Mesodermal cell (in vitro differentiated cells): ENCODE data around the gene INPPL1.
A peak's percentile ranks its signal among the peaks of the same experiment; 100 is the strongest.

ENCODE experiments used
- H3K27ac ChIP-seq: 2 replicates; pipeline ENCODE4 v1.7.0; 2013; ENCODE audit warnings: mild to moderate bottlenecking, low read depth, low read length, moderate library complexity; ENCODE audit not compliant: severe bottlenecking
- H3K36me3 ChIP-seq: 2 replicates; pipeline ENCODE4 v1.7.1; 2013; ENCODE audit warnings: mild to moderate bottlenecking, low read length, moderate library complexity; ENCODE audit not compliant: control insufficient read depth, insufficient read depth
- H3K4me1 ChIP-seq: one replicate; pipeline ENCODE4 v1.7.1; 2013; ENCODE audit warnings: mild to moderate bottlenecking, low read length; ENCODE audit not compliant: insufficient read depth, control insufficient read depth, poor library complexity, severe bottlenecking
- H3K4me3 ChIP-seq: 2 replicates; pipeline ENCODE4 v1.7.0; 2013; ENCODE audit warnings: low read length, control low read depth, mild to moderate bottlenecking; ENCODE audit not compliant: insufficient read depth, poor library complexity, severe bottlenecking; ENCODE audit errors: extremely low read depth
- H3K9me3 ChIP-seq: 2 replicates; pipeline ENCODE4 v1.7.1; 2013; ENCODE audit warnings: mild to moderate bottlenecking, low read length, moderate library complexity; ENCODE audit not compliant: control insufficient read depth
- WGBS, 2 experiments: methylation state at CpG; one replicate each; pipeline ENCODE4 v1.1.5; 2013; ENCODE audit warnings: missing lambda C conversion rate in 2 of 2; ENCODE audit not compliant: insufficient coverage in 2 of 2; 5-methylcytosine and 5-hydroxymethylcytosine counted together

Gene INPPL1

DNA sequence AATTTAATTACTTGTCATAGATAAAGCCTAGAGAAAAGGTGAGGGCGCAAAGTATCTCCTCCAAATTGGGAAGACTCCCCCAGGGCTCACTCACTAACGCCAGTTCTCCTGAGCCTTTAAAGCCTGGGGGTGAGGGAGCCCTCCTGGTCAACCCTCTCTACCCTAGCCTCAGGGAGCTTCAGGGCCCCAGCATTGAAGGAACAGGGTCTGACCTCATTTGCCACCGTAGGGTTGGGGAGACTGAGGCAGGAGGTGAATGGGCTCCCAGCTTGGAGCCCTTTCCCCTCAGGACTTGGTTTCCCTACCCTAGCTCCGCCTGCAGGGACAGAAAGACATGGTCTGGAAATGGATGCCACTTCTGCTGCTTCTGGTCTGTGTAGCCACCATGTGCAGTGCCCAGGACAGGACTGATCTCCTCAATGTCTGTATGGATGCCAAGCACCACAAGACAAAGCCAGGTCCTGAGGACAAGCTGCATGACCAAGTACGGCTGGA, 6.3 kb upstream of the INPPL1 start:
- no peak overlapping the region for H3K27ac ChIP-seq
- no peaks in the 10 kb centered on the region for H3K36me3 ChIP-seq
- whole genome bisulfite sequencing, 2 experiments: 93 to 100% methylated on average over 3 to 5 of the region's 5 CpGs
- no peaks in the 10 kb centered on the region for H3K9me3 ChIP-seq
- no peak overlapping the region for H3K4me3 ChIP-seq
- peaks cover 7% of the 10 kb centered on the region for H3K4me1 ChIP-seq

- Histone ChIP-seq H3K27ac (no peak overlapping the region), H3K4me1 (peaks cover 9% of the 10 kb centered on the region), H3K9me3 (no peaks in the 10 kb centered on the region), H3K36me3 (no peaks in the 10 kb centered on the region), H3K4me3 (no peak overlapping the region)
- 86 to 90% methylated on average over 5 to 6 of the region's 10 CpGs for WGBS, 2 experiments
Measured at GRCh38 chr11:72220696-72221363, 3.7 kb upstream of the INPPL1 start.

- 89 to 97% methylated on average over 6 to 7 of the region's 7 CpGs for WGBS, 2 experiments
- no peaks in the 10 kb centered on the region for H3K9me3 ChIP-seq
- peaks cover 13% of the 10 kb centered on the region for H3K4me1 ChIP-seq
- peaks cover 3% of the 10 kb centered on the region for H3K36me3 ChIP-seq
- no peak overlapping the region for H3K27ac ChIP-seq
- no peak overlapping the region for H3K4me3 ChIP-seq
Measured at GRCh38 chr11:72221386-72222075, 3.0 kb upstream of the INPPL1 start.

GRCh38 chr11:72222106-72222891, 2.3 kb upstream of the INPPL1 start:
- WGBS, 2 experiments: 61 to 64% methylated on average over 6 of the region's 6 CpGs
- peak overlapping the region; percentile 87 for H3K27ac ChIP-seq
- H3K9me3 ChIP-seq: no peaks in the 10 kb centered on the region
- peaks cover 14% of the 10 kb centered on the region for H3K4me1 ChIP-seq
- peak overlapping the region; percentile 95 for H3K4me3 ChIP-seq
- peaks cover 11% of the 10 kb centered on the region for H3K36me3 ChIP-seq

- H3K9me3 ChIP-seq: no peaks in the 10 kb centered on the region
- peaks cover 17% of the 10 kb centered on the region for H3K36me3 ChIP-seq
- peak overlapping the region; percentile 95 for H3K4me3 ChIP-seq
- H3K4me1 ChIP-seq: peaks cover 14% of the 10 kb centered on the region
- peak overlapping the region; percentile 87 for H3K27ac ChIP-seq
- WGBS, 2 experiments: 0 to 1% methylated on average over 23 to 41 of the region's 47 CpGs
Measured at GRCh38 chr11:72222907-72223614, 1.5 kb upstream of the INPPL1 start.

DNA sequence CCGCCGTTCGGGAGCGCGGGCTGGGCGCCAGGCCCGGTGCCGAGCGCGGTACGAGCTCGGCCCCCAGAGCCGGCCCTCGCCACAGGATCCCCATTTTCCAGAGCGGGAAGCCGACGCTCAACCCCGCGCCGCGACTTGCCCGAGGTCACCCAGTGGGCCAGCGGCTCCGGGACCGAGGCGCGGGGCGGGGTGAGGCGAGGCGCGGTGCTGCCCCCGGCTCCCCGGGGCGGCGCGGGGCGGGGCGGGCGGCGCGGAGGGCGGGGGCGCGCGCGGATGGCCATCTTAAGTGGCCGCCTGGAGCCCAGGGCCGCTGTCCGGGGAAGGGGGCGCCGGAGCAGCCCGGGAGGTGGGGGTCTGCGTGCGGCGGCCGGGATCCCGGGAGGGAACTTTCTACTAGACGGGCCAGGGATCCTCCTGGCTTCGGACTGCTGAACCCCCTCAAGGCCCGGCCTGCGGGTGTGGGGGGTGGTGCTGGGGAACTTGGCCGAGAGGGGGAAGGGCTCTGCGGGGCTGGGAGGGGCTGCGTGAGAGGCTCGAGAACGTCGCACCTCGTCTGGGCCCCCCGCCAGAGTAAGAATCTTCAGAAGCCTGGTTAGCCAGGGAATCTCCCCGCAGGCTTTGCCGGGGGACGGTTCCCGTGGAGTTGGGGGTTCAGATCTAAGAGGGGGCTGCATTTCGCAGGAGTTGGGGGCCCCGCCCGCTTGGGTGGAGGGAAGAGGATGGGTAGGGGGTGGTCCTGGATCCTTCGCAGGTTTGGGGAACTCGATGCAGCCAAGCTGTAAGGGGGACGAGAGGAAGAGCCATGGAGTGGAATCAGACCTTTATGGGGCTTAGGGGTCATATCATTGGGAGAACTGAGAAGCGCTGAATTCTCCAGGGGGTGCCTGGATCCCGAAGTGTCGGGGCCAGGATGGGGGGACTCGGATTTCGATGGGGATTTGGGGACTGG, 678 bp upstream of the INPPL1 start:
- 0 to 1% methylated on average over 49 to 71 of the region's 84 CpGs for WGBS, 2 experiments
- peaks cover 25% of the 10 kb centered on the region for H3K36me3 ChIP-seq
- peak overlapping the region; percentile 95 for H3K4me3 ChIP-seq
- H3K9me3 ChIP-seq: no peaks in the 10 kb centered on the region
- peaks cover 14% of the 10 kb centered on the region for H3K4me1 ChIP-seq
- H3K27ac ChIP-seq: peak overlapping the region; percentile 87

DNA sequence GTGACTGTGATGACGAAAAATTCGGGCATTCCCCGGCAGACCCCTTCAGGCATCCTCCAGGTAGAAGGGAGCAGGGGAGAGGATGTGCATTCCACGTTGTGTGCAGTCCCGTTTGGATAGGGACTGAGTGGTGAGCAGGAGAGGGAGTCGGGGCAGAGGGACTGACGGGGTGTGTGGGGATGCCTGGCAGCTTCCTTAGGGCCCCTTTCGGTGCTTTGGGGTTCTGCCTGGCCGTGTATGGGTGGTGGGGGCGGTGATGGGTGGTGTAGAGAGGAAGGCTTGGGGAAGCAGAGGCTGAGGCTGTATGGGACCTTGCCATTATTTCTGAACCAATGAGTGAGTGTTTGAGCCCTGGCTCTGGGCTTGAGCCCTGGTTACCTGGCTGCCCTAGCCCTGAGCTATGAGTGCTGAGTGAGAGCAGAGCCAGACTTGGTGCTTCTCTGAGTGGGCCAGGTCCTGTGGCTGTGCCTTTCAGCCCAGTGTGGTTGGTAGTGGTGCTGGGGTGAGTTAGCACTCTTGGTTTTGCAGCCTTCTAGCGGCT, 914 bp downstream of the INPPL1 start:
- H3K27ac ChIP-seq: no peak overlapping the region
- H3K4me3 ChIP-seq: peak overlapping the region; percentile 95
- peaks cover 41% of the 10 kb centered on the region for H3K36me3 ChIP-seq
- no peaks in the 10 kb centered on the region for H3K9me3 ChIP-seq
- WGBS, 2 experiments: 9 to 15% methylated on average over 7 to 10 of the region's 11 CpGs
- H3K4me1 ChIP-seq: peaks cover 14% of the 10 kb centered on the region

GRCh38 chr11:72226701-72227100, 2.1 kb downstream of the INPPL1 start:
- H3K4me3 ChIP-seq: no peak overlapping the region
- H3K27ac ChIP-seq: no peak overlapping the region
- peaks cover 54% of the 10 kb centered on the region for H3K36me3 ChIP-seq
- 84 to 91% methylated on average over 4 to 5 of the region's 5 CpGs for WGBS, 2 experiments
- H3K9me3 ChIP-seq: no peaks in the 10 kb centered on the region
- peaks cover 14% of the 10 kb centered on the region for H3K4me1 ChIP-seq

DNA sequence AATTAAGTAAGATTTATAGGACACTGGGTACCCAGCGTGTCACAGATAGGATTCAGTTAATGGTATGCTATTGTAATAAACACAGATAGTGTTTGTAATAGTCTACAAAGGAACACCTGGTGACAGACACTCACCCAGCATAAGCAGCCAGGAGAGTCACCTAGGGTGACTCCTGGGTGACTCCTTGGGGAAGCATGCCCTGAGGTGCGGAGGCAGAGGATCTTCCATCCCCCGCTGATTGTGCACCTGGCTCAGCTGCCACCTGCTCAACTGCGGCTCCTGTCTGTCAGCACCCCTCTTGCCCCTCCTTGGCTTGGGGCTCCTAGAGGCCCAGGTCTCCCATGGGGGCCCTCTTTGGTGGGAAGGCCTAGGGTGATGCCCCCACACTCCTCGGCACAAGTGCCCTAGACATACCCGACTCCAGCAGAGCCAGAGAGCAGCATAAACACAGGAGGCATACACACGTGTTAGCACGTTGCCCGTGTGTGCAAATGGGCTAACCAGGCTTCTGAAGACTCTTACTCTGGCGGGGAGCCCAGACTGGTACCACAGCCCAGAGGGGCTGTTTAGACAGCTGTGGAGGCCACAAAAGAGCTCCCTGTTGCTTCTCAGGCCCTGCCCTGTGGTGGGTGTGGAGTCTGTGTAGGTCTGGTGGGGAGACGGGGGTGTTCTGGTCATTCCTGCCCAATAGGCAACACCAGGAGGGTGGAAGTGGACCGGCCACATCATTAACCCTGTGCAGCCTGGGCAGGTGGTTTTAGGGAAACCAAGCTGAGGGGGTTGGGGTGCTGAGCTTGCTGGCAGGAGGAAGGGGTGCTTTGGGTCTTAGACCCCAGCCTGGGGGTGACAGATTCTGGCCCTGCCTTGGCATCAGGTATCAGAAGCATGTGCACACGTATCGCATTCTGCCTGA, 3.0 kb downstream of the INPPL1 start:
- Histone ChIP-seq H3K4me1 (peaks cover 7% of the 10 kb centered on the region), H3K4me3 (no peak overlapping the region), H3K36me3 (peaks cover 62% of the 10 kb centered on the region), H3K9me3 (no peaks in the 10 kb centered on the region), H3K27ac (no peak overlapping the region)
- WGBS, 2 experiments: 92 to 94% methylated on average over 13 to 14 of the region's 14 CpGs
